ENCODE data around the gene CCNB2.

The CCNB2 gene

GRCh38 chr15:59157840-59158700, 53.1 kb downstream of the CCNB2 start:
- Histone ChIP-seq H3K9me3 (ENCODE audit: control insufficient read depth, insufficient read depth, low read depth, low read length) (no peaks in the 10 kb centered on the region), H3K4me1 (ENCODE audit: control insufficient read depth, insufficient read depth, low read length) (no peaks in the 10 kb centered on the region), H3K36me3 (ENCODE audit: control insufficient read depth in 2 of 2, insufficient read depth in 1 of 2, low read length in 2 of 2) (peaks cover 12 to 24% of the 10 kb centered on the region in 2 experiments; a peak in 2 of 3 replicates), H3K27ac (ENCODE audit: extremely low read depth, low read depth, low read length) (no peak overlapping the region), H3K4me3 (ENCODE audit: low read depth, low read length) (no peak overlapping the region)
- no peak for TF ChIP-seq ZNF114 (tag by site-specific recombination; IDR thresholded peaks at IDR 0.05)
- CTCF ChIA-PET, result interaction anchor here (1.1 kb wide), 1 partner anchor 20 kb away, joined by 3 read pairs; no protein-coding TSS in a partner anchor
- POLR2A ChIA-PET, result no interaction called here

GRCh38 chr15:59158701-59159034, 53.7 kb downstream of the CCNB2 start:
- Histone ChIP-seq H3K27ac (ENCODE audit: extremely low read depth, low read depth, low read length) (no peak overlapping the region), H3K4me1 (ENCODE audit: control insufficient read depth, insufficient read depth, low read length) (no peaks in the 10 kb centered on the region), H3K36me3 (ENCODE audit: control insufficient read depth in 2 of 2, insufficient read depth in 1 of 2, low read length in 2 of 2) (peaks cover 12 to 18% of the 10 kb centered on the region in 2 experiments; a peak in 2 of 3 replicates), H3K4me3 (ENCODE audit: low read depth, low read length) (no peak overlapping the region), H3K9me3 (ENCODE audit: control insufficient read depth, insufficient read depth, low read depth, low read length) (no peaks in the 10 kb centered on the region)
- no peak for TF ChIP-seq ZNF266 (tag by site-specific recombination; IDR thresholded peaks at IDR 0.05; ENCODE audit: low read depth)
- CTCF ChIA-PET, result no interaction called here
- POLR2A ChIA-PET, result no interaction called here

- TF ChIP-seq, protein P1, sequence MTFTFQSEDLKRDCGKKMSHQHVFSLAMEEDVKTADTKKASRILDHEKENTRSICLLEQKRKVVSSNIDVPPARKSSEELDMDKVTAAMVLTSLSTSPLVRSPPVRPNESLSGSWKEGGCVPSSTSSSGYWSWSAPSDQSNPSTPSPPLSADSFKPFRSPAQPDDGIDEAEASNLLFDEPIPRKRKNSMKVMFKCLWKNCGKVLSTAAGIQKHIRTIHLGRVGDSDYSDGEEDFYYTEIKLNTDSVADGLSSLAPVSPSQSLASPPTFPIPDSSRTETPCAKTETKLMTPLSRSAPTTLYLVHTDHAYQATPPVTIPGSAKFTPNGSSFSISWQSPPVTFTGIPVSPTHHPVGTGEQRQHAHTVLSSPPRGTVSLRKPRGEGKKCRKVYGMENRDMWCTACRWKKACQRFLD (tag by site-specific recombination; IDR thresholded peaks at IDR 0.05), result no peak
- TF ChIP-seq, protein P2, sequence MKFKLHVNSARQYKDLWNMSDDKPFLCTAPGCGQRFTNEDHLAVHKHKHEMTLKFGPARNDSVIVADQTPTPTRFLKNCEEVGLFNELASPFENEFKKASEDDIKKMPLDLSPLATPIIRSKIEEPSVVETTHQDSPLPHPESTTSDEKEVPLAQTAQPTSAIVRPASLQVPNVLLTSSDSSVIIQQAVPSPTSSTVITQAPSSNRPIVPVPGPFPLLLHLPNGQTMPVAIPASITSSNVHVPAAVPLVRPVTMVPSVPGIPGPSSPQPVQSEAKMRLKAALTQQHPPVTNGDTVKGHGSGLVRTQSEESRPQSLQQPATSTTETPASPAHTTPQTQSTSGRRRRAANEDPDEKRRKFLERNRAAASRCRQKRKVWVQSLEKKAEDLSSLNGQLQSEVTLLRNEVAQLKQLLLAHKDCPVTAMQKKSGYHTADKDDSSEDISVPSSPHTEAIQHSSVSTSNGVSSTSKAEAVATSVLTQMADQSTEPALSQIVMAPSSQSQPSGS (tag by site-specific recombination; IDR thresholded peaks at IDR 0.05; ENCODE audit: low read depth), result no peak
- TF ChIP-seq ZNF280C (tag by site-specific recombination; IDR thresholded peaks at IDR 0.05) (no peak), ZNF701 (tag by site-specific recombination; IDR thresholded peaks at IDR 0.05) (no peak), ZNF211 (tag by site-specific recombination; IDR thresholded peaks at IDR 0.05; ENCODE audit: low read depth) (no peak), ZFP3 (tag by site-specific recombination; IDR thresholded peaks at IDR 0.05; ENCODE audit: low read depth) (no peak), ZNF24 (tag by site-specific recombination; IDR thresholded peaks at IDR 0.05) (no peak), ZIC2 (tag by site-specific recombination; IDR thresholded peaks at IDR 0.05) (no peak), ZBTB8A (tag by site-specific recombination; IDR thresholded peaks at IDR 0.05) (no peak), ZBTB44 (tag by site-specific recombination; IDR thresholded peaks at IDR 0.05) (no peak)
- H3K27ac ChIP-seq (ENCODE audit: extremely low read depth, low read depth, low read length), result no peak overlapping the region
- H3K36me3 ChIP-seq (ENCODE audit: control insufficient read depth in 2 of 2, insufficient read depth in 1 of 2, low read length in 2 of 2), result peaks cover 12 to 14% of the 10 kb centered on the region in 2 experiments; a peak in 2 of 3 replicates
- H3K4me3 ChIP-seq (ENCODE audit: low read depth, low read length), result no peak overlapping the region
- no peaks in the 10 kb centered on the region for H3K4me1 ChIP-seq (ENCODE audit: control insufficient read depth, insufficient read depth, low read length)
- no peaks in the 10 kb centered on the region for H3K9me3 ChIP-seq (ENCODE audit: control insufficient read depth, insufficient read depth, low read depth, low read length)
- CTCF ChIA-PET, result no interaction called here
- POLR2A ChIA-PET, result no interaction called here
Observed at GRCh38 chr15:59159210-59159609, 54.3 kb downstream of the CCNB2 start.
